ENCODE results near the gene TRIM38.
A peak's percentile ranks its signal among the peaks of the same experiment; 100 is the strongest.
"Not testable (repeated sequence)": the region's sequence is repeated elsewhere in the genome, so short reads cannot be mapped to it uniquely, and the experiment has no call there.

Gene TRIM38

GRCh38 chr6:25962149-25963127 is at the start of gene TRIM38:
Gene TRIM38 (plus strand): TSS chr6:25962802. CDS start chr6:25966523, 3,721 bp downstream.
- peak; percentile 27 for DNase-seq (ENCODE audit: low read depth)

GRCh38 chr6:25913741-25914140 is 48.9 kb upstream of the TRIM38 start:
- DNase-seq (ENCODE audit: low read depth), result no peak

GRCh38 chr6:25916330-25916729 is 46.3 kb upstream of the TRIM38 start:
- DNase-seq (ENCODE audit: low read depth), result no peak

GRCh38 chr6:25916789-25917490 is 45.7 kb upstream of the TRIM38 start:
- no peak for DNase-seq (ENCODE audit: low read depth)

- DNase-seq (ENCODE audit: low read depth), result no peak
These were observed 44.4 kb upstream of the TRIM38 start for GRCh38 chr6:25918083-25918683.

GRCh38 chr6:25919657-25920056 is 42.9 kb upstream of the TRIM38 start:
- DNase-seq (ENCODE audit: low read depth), result no peak

GRCh38 chr6:25921525-25922203 is 40.9 kb upstream of the TRIM38 start:
- no peak for DNase-seq (ENCODE audit: low read depth)

- DNase-seq (ENCODE audit: low read depth), result no peak
These were observed 40.3 kb upstream of the TRIM38 start for GRCh38 chr6:25922301-25922700.

- no peak for DNase-seq (ENCODE audit: low read depth)
These were observed 36.7 kb upstream of the TRIM38 start for GRCh38 chr6:25925876-25926275.

GRCh38 chr6:25927178-25927577 is 35.4 kb upstream of the TRIM38 start:
- no peak for DNase-seq (ENCODE audit: low read depth)

- no peak for DNase-seq (ENCODE audit: low read depth)
These were observed 34.8 kb upstream of the TRIM38 start for GRCh38 chr6:25927756-25928216.

- DNase-seq (ENCODE audit: low read depth), result no peak
These were observed 33.9 kb upstream of the TRIM38 start for GRCh38 chr6:25928562-25929324.

- DNase-seq (ENCODE audit: low read depth), result not testable (repeated sequence)
These were observed 32.8 kb upstream of the TRIM38 start for GRCh38 chr6:25929785-25930184.

GRCh38 chr6:25930532-25931410 is 31.8 kb upstream of the TRIM38 start, which contains the start of gene SLC17A2:
Gene SLC17A2 (minus strand): TSS chr6:25930691. CDS start chr6:25925796, 4,895 bp downstream.
- DNase-seq (ENCODE audit: low read depth), result no peak

GRCh38 chr6:25931411-25931709 is 31.2 kb upstream of the TRIM38 start:
- no peak for DNase-seq (ENCODE audit: low read depth)

GRCh38 chr6:25934156-25934555 is 28.4 kb upstream of the TRIM38 start:
- no peak for DNase-seq (ENCODE audit: low read depth)

- no peak for DNase-seq (ENCODE audit: low read depth)
These were observed 27.8 kb upstream of the TRIM38 start for GRCh38 chr6:25934735-25935313.

GRCh38 chr6:25935953-25936352 is 26.6 kb upstream of the TRIM38 start:
- no peak for DNase-seq (ENCODE audit: low read depth)

- no peak for DNase-seq (ENCODE audit: low read depth)
These were observed 23.0 kb upstream of the TRIM38 start for GRCh38 chr6:25939593-25939992.
